ENCODE measurements around the gene GALNT11. TPM values are rescaled to one million over a fixed set of nuclear protein-coding genes. Genes with fewer than 3 reads are reported as not detected.
"Not testable (repeated sequence)": the region's sequence is repeated elsewhere in the genome, so short reads cannot be mapped to it uniquely, and the experiment has no call there.

Gene GALNT11
- polyA plus RNA-seq, 2 donors: 14.1 to 17.7 TPM

GRCh38 chr7:152000191-152000590 lies 25.3 kb upstream of the GALNT11 start:
- no peaks in the 10 kb centered on the region for H3K9me3 ChIP-seq (ENCODE audit: control insufficient read depth in 2 of 2, insufficient read depth in 1 of 2, low read depth in 1 of 2, low read length in 1 of 2)
- WGBS, 2 donors: 85 to 90% methylated on average over 1 of the region's 1 CpG

GRCh38 chr7:152006336-152006735 lies 19.1 kb upstream of the GALNT11 start:
- WGBS, 2 donors: 83 to 84% methylated on average over 6 of the region's 6 CpGs
- no peak overlapping the region for H3K27ac ChIP-seq (ENCODE audit: low read depth in 2 of 2, low read length in 1 of 2)
- no peak overlapping the region for H3K4me3 ChIP-seq (ENCODE audit: low read depth in 1 of 2, low read length in 2 of 2)
- no peaks in the 10 kb centered on the region for H3K36me3 ChIP-seq (ENCODE audit: control insufficient read depth in 2 of 2, insufficient read depth in 2 of 2, low read length in 1 of 2)
- H3K4me1 ChIP-seq (ENCODE audit: control insufficient read depth in 2 of 2, insufficient read depth in 2 of 2, low read length in 1 of 2): no peaks in the 10 kb centered on the region
- no peaks in the 10 kb centered on the region for H3K9me3 ChIP-seq (ENCODE audit: control insufficient read depth in 2 of 2, insufficient read depth in 1 of 2, low read depth in 1 of 2, low read length in 1 of 2)
- no peaks in the 10 kb centered on the region for H3K27me3 ChIP-seq (ENCODE audit: control insufficient read depth in 1 of 2, insufficient read depth in 2 of 2, low read length in 2 of 2)

More at GRCh38 chr7:152000191-152000590, 25.3 kb upstream of the GALNT11 start:
- no peak overlapping the region for H3K27ac ChIP-seq (ENCODE audit: low read depth in 2 of 2, low read length in 1 of 2)
- H3K4me3 ChIP-seq (ENCODE audit: low read depth in 1 of 2, low read length in 2 of 2): no peak overlapping the region
- no peaks in the 10 kb centered on the region for H3K4me1 ChIP-seq (ENCODE audit: control insufficient read depth in 2 of 2, insufficient read depth in 2 of 2, low read length in 1 of 2)
- no peaks in the 10 kb centered on the region for H3K36me3 ChIP-seq (ENCODE audit: control insufficient read depth in 2 of 2, insufficient read depth in 2 of 2, low read length in 1 of 2)
- no peaks in the 10 kb centered on the region for H3K27me3 ChIP-seq (ENCODE audit: control insufficient read depth in 1 of 2, insufficient read depth in 2 of 2, low read length in 2 of 2)

GRCh38 chr7:152011860-152012259 lies 13.6 kb upstream of the GALNT11 start:
- no peaks in the 10 kb centered on the region for H3K4me1 ChIP-seq (ENCODE audit: control insufficient read depth in 2 of 2, insufficient read depth in 2 of 2, low read length in 1 of 2)
- H3K27me3 ChIP-seq (ENCODE audit: control insufficient read depth in 1 of 2, insufficient read depth in 2 of 2, low read length in 2 of 2): peaks cover 0 to 2% of the 10 kb centered on the region in 2 donors
- WGBS, 2 donors: 58 to 63% methylated on average over 3 of the region's 3 CpGs
- H3K4me3 ChIP-seq (ENCODE audit: low read depth in 1 of 2, low read length in 2 of 2): no peak overlapping the region
- no peak overlapping the region for H3K27ac ChIP-seq (ENCODE audit: low read depth in 2 of 2, low read length in 1 of 2)
- no peaks in the 10 kb centered on the region for H3K9me3 ChIP-seq (ENCODE audit: control insufficient read depth in 2 of 2, insufficient read depth in 1 of 2, low read depth in 1 of 2, low read length in 1 of 2)
- H3K36me3 ChIP-seq (ENCODE audit: control insufficient read depth in 2 of 2, insufficient read depth in 2 of 2, low read length in 1 of 2): no peaks in the 10 kb centered on the region

GRCh38 chr7:152013230-152013629 lies 12.2 kb upstream of the GALNT11 start:
- no peak overlapping the region for H3K27ac ChIP-seq (ENCODE audit: low read depth in 2 of 2, low read length in 1 of 2)
- WGBS, 2 donors: 96 to 98% methylated on average over 3 of the region's 3 CpGs
- H3K4me3 ChIP-seq (ENCODE audit: low read depth in 1 of 2, low read length in 2 of 2): no peak overlapping the region
- peaks cover 0 to 2% of the 10 kb centered on the region in 2 donors for H3K27me3 ChIP-seq (ENCODE audit: control insufficient read depth in 1 of 2, insufficient read depth in 2 of 2, low read length in 2 of 2)
- H3K4me1 ChIP-seq (ENCODE audit: control insufficient read depth in 2 of 2, insufficient read depth in 2 of 2, low read length in 1 of 2): no peaks in the 10 kb centered on the region
- H3K9me3 ChIP-seq (ENCODE audit: control insufficient read depth in 2 of 2, insufficient read depth in 1 of 2, low read depth in 1 of 2, low read length in 1 of 2): no peaks in the 10 kb centered on the region
- H3K36me3 ChIP-seq (ENCODE audit: control insufficient read depth in 2 of 2, insufficient read depth in 2 of 2, low read length in 1 of 2): no peaks in the 10 kb centered on the region

GRCh38 chr7:152013974-152014373 lies 11.5 kb upstream of the GALNT11 start:
- Histone ChIP-seq H3K36me3 (ENCODE audit: control insufficient read depth in 2 of 2, insufficient read depth in 2 of 2, low read length in 1 of 2) (no peaks in the 10 kb centered on the region), H3K27me3 (ENCODE audit: control insufficient read depth in 1 of 2, insufficient read depth in 2 of 2, low read length in 2 of 2) (peaks cover 0 to 2% of the 10 kb centered on the region in 2 donors), H3K27ac (ENCODE audit: low read depth in 2 of 2, low read length in 1 of 2) (no peak overlapping the region), H3K4me3 (ENCODE audit: low read depth in 1 of 2, low read length in 2 of 2) (no peak overlapping the region), H3K9me3 (ENCODE audit: control insufficient read depth in 2 of 2, insufficient read depth in 1 of 2, low read depth in 1 of 2, low read length in 1 of 2) (no peaks in the 10 kb centered on the region), H3K4me1 (ENCODE audit: control insufficient read depth in 2 of 2, insufficient read depth in 2 of 2, low read length in 1 of 2) (no peaks in the 10 kb centered on the region)
- 96 to 97% methylated on average over 4 of the region's 4 CpGs for WGBS, 2 donors

- no peak overlapping the region for H3K27ac ChIP-seq (ENCODE audit: low read depth in 2 of 2, low read length in 1 of 2)
Measured at GRCh38 chr7:152014722-152015121, 10.8 kb upstream of the GALNT11 start.

GRCh38 chr7:152015600-152015999 lies 9.9 kb upstream of the GALNT11 start:
- no peaks in the 10 kb centered on the region for H3K9me3 ChIP-seq (ENCODE audit: control insufficient read depth in 2 of 2, insufficient read depth in 1 of 2, low read depth in 1 of 2, low read length in 1 of 2)
- H3K4me3 ChIP-seq (ENCODE audit: low read depth in 1 of 2, low read length in 2 of 2): no peak overlapping the region
- H3K4me1 ChIP-seq (ENCODE audit: control insufficient read depth in 2 of 2, insufficient read depth in 2 of 2, low read length in 1 of 2): no peaks in the 10 kb centered on the region
- WGBS, 2 donors: 85 to 91% methylated on average over 7 of the region's 7 CpGs
- no peaks in the 10 kb centered on the region for H3K36me3 ChIP-seq (ENCODE audit: control insufficient read depth in 2 of 2, insufficient read depth in 2 of 2, low read length in 1 of 2)
- no peak overlapping the region for H3K27ac ChIP-seq (ENCODE audit: low read depth in 2 of 2, low read length in 1 of 2)
- H3K27me3 ChIP-seq (ENCODE audit: control insufficient read depth in 1 of 2, insufficient read depth in 2 of 2, low read length in 2 of 2): peaks cover 0 to 2% of the 10 kb centered on the region in 2 donors

More at GRCh38 chr7:152014722-152015121, 10.8 kb upstream of the GALNT11 start:
- no peaks in the 10 kb centered on the region for H3K4me1 ChIP-seq (ENCODE audit: control insufficient read depth in 2 of 2, insufficient read depth in 2 of 2, low read length in 1 of 2)
- peaks cover 0 to 2% of the 10 kb centered on the region in 2 donors for H3K27me3 ChIP-seq (ENCODE audit: control insufficient read depth in 1 of 2, insufficient read depth in 2 of 2, low read length in 2 of 2)
- no peaks in the 10 kb centered on the region for H3K9me3 ChIP-seq (ENCODE audit: control insufficient read depth in 2 of 2, insufficient read depth in 1 of 2, low read depth in 1 of 2, low read length in 1 of 2)
- 62 to 70% methylated on average over 5 of the region's 5 CpGs for WGBS, 2 donors
- H3K36me3 ChIP-seq (ENCODE audit: control insufficient read depth in 2 of 2, insufficient read depth in 2 of 2, low read length in 1 of 2): no peaks in the 10 kb centered on the region
- no peak overlapping the region for H3K4me3 ChIP-seq (ENCODE audit: low read depth in 1 of 2, low read length in 2 of 2)

- Histone ChIP-seq H3K4me3 (ENCODE audit: low read depth in 1 of 2, low read length in 2 of 2) (no peak overlapping the region), H3K36me3 (ENCODE audit: control insufficient read depth in 2 of 2, insufficient read depth in 2 of 2, low read length in 1 of 2) (no peaks in the 10 kb centered on the region), H3K27ac (ENCODE audit: low read depth in 2 of 2, low read length in 1 of 2) (no peak overlapping the region), H3K27me3 (ENCODE audit: control insufficient read depth in 1 of 2, insufficient read depth in 2 of 2, low read length in 2 of 2) (peaks cover 0 to 2% of the 10 kb centered on the region in 2 donors), H3K4me1 (ENCODE audit: control insufficient read depth in 2 of 2, insufficient read depth in 2 of 2, low read length in 1 of 2) (no peaks in the 10 kb centered on the region), H3K9me3 (ENCODE audit: control insufficient read depth in 2 of 2, insufficient read depth in 1 of 2, low read depth in 1 of 2, low read length in 1 of 2) (no peaks in the 10 kb centered on the region)
- 98% methylated on average over 3 of the region's 3 CpGs for WGBS, 2 donors
Measured at GRCh38 chr7:152016947-152017346, 8.5 kb upstream of the GALNT11 start.

GRCh38 chr7:152017683-152018082 lies 7.8 kb upstream of the GALNT11 start:
- H3K27me3 ChIP-seq (ENCODE audit: control insufficient read depth in 1 of 2, insufficient read depth in 2 of 2, low read length in 2 of 2); H3K9me3 ChIP-seq (ENCODE audit: control insufficient read depth in 2 of 2, insufficient read depth in 1 of 2, low read depth in 1 of 2, low read length in 1 of 2); H3K27ac ChIP-seq (ENCODE audit: low read depth in 2 of 2, low read length in 1 of 2); H3K4me3 ChIP-seq (ENCODE audit: low read depth in 1 of 2, low read length in 2 of 2); H3K36me3 ChIP-seq (ENCODE audit: control insufficient read depth in 2 of 2, insufficient read depth in 2 of 2, low read length in 1 of 2); H3K4me1 ChIP-seq (ENCODE audit: control insufficient read depth in 2 of 2, insufficient read depth in 2 of 2, low read length in 1 of 2): not testable (repeated sequence)
- WGBS, 2 donors: 85 to 89% methylated on average over 6 of the region's 6 CpGs

- H3K27ac ChIP-seq (ENCODE audit: low read depth in 2 of 2, low read length in 1 of 2): not testable (repeated sequence)
- WGBS, 2 donors: 76 to 79% methylated on average over 8 to 10 of the region's 10 CpGs
Measured at GRCh38 chr7:152021740-152022139, 3.7 kb upstream of the GALNT11 start.

More at GRCh38 chr7:152021740-152022139, 3.7 kb upstream of the GALNT11 start:
- H3K36me3 ChIP-seq (ENCODE audit: control insufficient read depth in 2 of 2, insufficient read depth in 2 of 2, low read length in 1 of 2); H3K4me1 ChIP-seq (ENCODE audit: control insufficient read depth in 2 of 2, insufficient read depth in 2 of 2, low read length in 1 of 2); H3K9me3 ChIP-seq (ENCODE audit: control insufficient read depth in 2 of 2, insufficient read depth in 1 of 2, low read depth in 1 of 2, low read length in 1 of 2); H3K27me3 ChIP-seq (ENCODE audit: control insufficient read depth in 1 of 2, insufficient read depth in 2 of 2, low read length in 2 of 2); H3K4me3 ChIP-seq (ENCODE audit: low read depth in 1 of 2, low read length in 2 of 2): not testable (repeated sequence)

Measured in esophagus (tissue), 2 donors.